MCF 10A (cell line): ENCODE data around the gene CD7. TPM values are rescaled to one million over a fixed set of nuclear protein-coding genes. Genes with fewer than 3 reads are reported as not detected.

Source experiments
- BruUV-seq: library from RNA; stranded (reverse); fragments of 400-500 nt; replicated peaks from 2 replicates; lab custom pipeline; 2021; lab: Mats Ljungman, UMichigan
- CTCF ChIA-PET: fragments of 300-600 bp; sonication (Branson Sonifier 250); formaldehyde crosslinking; extraction: SDS; loops from one replicate; lab custom pipeline; 2021; ENCODE audit warnings: antibody characterized with exemption, inconsistent platforms; lab: Yijun Ruan, JAX
- POLR2A ChIA-PET: fragments of 300-600, 350-650 bp; sonication (Branson Sonifier 250); formaldehyde crosslinking; extraction: SDS; loops from one replicate; lab custom pipeline; 2020; ENCODE audit warnings: antibody characterized with exemption, inconsistent platforms; lab: Yijun Ruan, JAX
- DNase-seq: peaks from one replicate; pipeline ENCODE4 v3.0.0-alpha.2; 2018; ENCODE audit not compliant: unreplicated experiment
- H3K27ac Mint-ChIP-seq: one replicate; pipeline ENCODE4 v1.8.0; 2022; ENCODE audit warnings: mild to moderate bottlenecking, low read depth, mixed read lengths; ENCODE audit not compliant: unreplicated experiment
- H3K27me3 Mint-ChIP-seq: one replicate; pipeline ENCODE4 v1.8.0; 2022; ENCODE audit warnings: mixed read lengths; ENCODE audit not compliant: insufficient read depth, unreplicated experiment
- H3K36me3 Mint-ChIP-seq: one replicate; pipeline ENCODE4 v1.8.0; 2022; ENCODE audit warnings: mild to moderate bottlenecking, moderate library complexity, mixed read lengths; ENCODE audit not compliant: insufficient read depth, unreplicated experiment
- H3K4me1 Mint-ChIP-seq: one replicate; pipeline ENCODE4 v1.8.0; 2022; ENCODE audit warnings: mixed read lengths; ENCODE audit not compliant: insufficient read depth, unreplicated experiment
- H3K4me3 Mint-ChIP-seq: one replicate; pipeline ENCODE4 v1.8.0; 2022; ENCODE audit warnings: mild to moderate bottlenecking, moderate library complexity, mixed read lengths; ENCODE audit not compliant: unreplicated experiment
- H3K9me3 Mint-ChIP-seq: one replicate; pipeline ENCODE4 v1.8.0; 2022; ENCODE audit warnings: mixed read lengths; ENCODE audit not compliant: unreplicated experiment
- CTCF ChIP-seq: fragments of 200-600 bp; IDR thresholded peaks from one replicate; pipeline ENCODE4 v1.8.0; 2022; ENCODE audit warnings: antibody characterized with exemption, mild to moderate bottlenecking; ENCODE audit not compliant: unreplicated experiment
- intact Hi-C: fragments of 100-400 bp; cut with micrococcal nuclease; formaldehyde crosslinking; loops from 2 replicates; pipeline ENCODE4 v1.14.1; 2022
- total RNA-seq: library from RNA; stranded (reverse); gene quantifications from 2 replicates; pipeline ENCODE4 v1.2.3, GENCODE V29; 2022

The CD7 gene
- total RNA-seq, 1 experiment from 2014 or later, result 0.63 TPM

- no TSS peak for BruUV-seq
- Mint-ChIP-seq H3K4me1 (peaks cover 20% of the 10 kb centered on the region), H3K27ac (peak within 1 kb of the TSS; percentile 85), H3K27me3 (no peaks in the 10 kb centered on the region), H3K36me3 (peaks cover 6% of the 10 kb centered on the region), H3K9me3 (no peaks in the 10 kb centered on the region), H3K4me3 (peak within 1 kb of the TSS; percentile 85)
- DNase-seq, result peak; percentile 66
- ChIA-PET CTCF (interaction anchor here (0.6 to 1.4 kb wide), 3 partner anchors 29 to 45 kb away, joined by 3 to 6 read pairs (median 3); no protein-coding TSS in a partner anchor), POLR2A (interaction anchor here (0.5 to 4.7 kb wide), 27 partner anchors 8 to 419 kb away, joined by 3 to 88 read pairs (median 4); partner anchors contain the start of gene FOXK2)
- TF ChIP-seq CTCF, result no peak
- intact Hi-C loops, result no loop called here
Observed at GRCh38 chr17:82333279-82334171, 16.1 kb upstream of the CD7 start, which contains the start of gene SECTM1. Gene SECTM1 (minus strand): TSS chr17:82333766. CDS start chr17:82327240, 6,526 bp downstream.

- no TSS peak for BruUV-seq
- no peaks in the 10 kb centered on the region for H3K27me3 Mint-ChIP-seq
- H3K27ac Mint-ChIP-seq, result peak overlapping the region; percentile 85
- peak overlapping the region; percentile 85 for H3K4me3 Mint-ChIP-seq
- ChIA-PET POLR2A (interaction anchor here (0.5 to 4.7 kb wide), 25 partner anchors 9 to 420 kb away, joined by 3 to 88 read pairs (median 4); partner anchors contain the start of gene FOXK2), CTCF (interaction anchor here (0.8 to 1.4 kb wide), 2 partner anchors 28 to 31 kb away, joined by 3 to 6 read pairs; no protein-coding TSS in a partner anchor)
- H3K36me3 Mint-ChIP-seq, result peaks cover 6% of the 10 kb centered on the region
- H3K4me1 Mint-ChIP-seq, result peaks cover 16% of the 10 kb centered on the region
- peak; percentile 68 for DNase-seq
- H3K9me3 Mint-ChIP-seq, result no peaks in the 10 kb centered on the region
- intact Hi-C loops, result no loop called here
- no peak for TF ChIP-seq CTCF
Observed at GRCh38 chr17:82332669-82333278, 15.4 kb upstream of the CD7 start.

GRCh38 chr17:82331345-82331939 is 14.0 kb upstream of the CD7 start:
- Mint-ChIP-seq H3K27me3 (no peaks in the 10 kb centered on the region), H3K36me3 (peaks cover 6% of the 10 kb centered on the region), H3K4me1 (peaks cover 16% of the 10 kb centered on the region), H3K9me3 (no peaks in the 10 kb centered on the region), H3K4me3 (peak overlapping the region; percentile 85), H3K27ac (no peak overlapping the region)
- intact Hi-C loops, result no loop called here
- ChIA-PET POLR2A (interaction anchor here (1.4 to 4.7 kb wide), 4 partner anchors 13 to 50 kb away, joined by 3 to 88 read pairs (median 6); no protein-coding TSS in a partner anchor), CTCF (interaction anchor here (0.6 kb wide), 1 partner anchor 199 kb away, joined by 3 read pairs; no protein-coding TSS in a partner anchor)
- DNase-seq, result no peak
- TF ChIP-seq CTCF, result no peak
- no TSS peak for BruUV-seq
